Naive thymus-derived CD8-positive, alpha-beta T cell (primary cell): ENCODE results near the gene MACROD2. TPM values are rescaled to one million over a fixed set of nuclear protein-coding genes. Genes with fewer than 3 reads are reported as not detected.

Experiments
- ATAC-seq, 2 donors: fragments of 150-1000 bp; cut with Tn5 transposase in 1 of 2; sonication (Bioruptor Pico), chemical (Tn5 transposase) in 1 of 2; 1 replicate in 1 of 2; 2 replicates in 1 of 2; pipeline ENCODE4 v1.10.0; 2021; ENCODE audit warnings: mild to moderate bottlenecking in 2 of 2, moderate library complexity in 2 of 2
- POLR2A ChIA-PET: fragments of 350-600 bp; sonication (Branson Sonifier 250); formaldehyde crosslinking; loops from one replicate; lab custom pipeline; 2021; ENCODE audit warnings: antibody characterized with exemption; lab: Charles Lee
- DNase-seq, 10 donors: peaks; one replicate each; pipeline versions ENCODE4 v3.0.0 to v3.0.0-alpha.2; 2020 to 2022
- H3K27ac Mint-ChIP-seq, 10 donors: one replicate each; pipeline ENCODE4 v1.8.0; 2020 to 2022; ENCODE audit warnings: mild to moderate bottlenecking in 10 of 10, mixed read lengths in 10 of 10, moderate library complexity in 4 of 10, inconsistent platforms in 1 of 10
- H3K27me3 Mint-ChIP-seq, 5 donors: one replicate each; pipeline ENCODE4 v1.8.0; 2021 to 2022; ENCODE audit warnings: mixed read lengths in 5 of 5
- H3K36me3 Mint-ChIP-seq, 3 donors: one replicate each; pipeline ENCODE4 v1.8.0; 2020 to 2022; ENCODE audit warnings: mixed read lengths in 3 of 3, mild to moderate bottlenecking in 2 of 3, inconsistent platforms in 1 of 3
- H3K4me1 Mint-ChIP-seq, 4 donors: one replicate each; pipeline ENCODE4 v1.8.0; 2021 to 2022; ENCODE audit warnings: mixed read lengths in 4 of 4
- H3K4me3 Mint-ChIP-seq, 10 donors: one replicate each; pipeline ENCODE4 v1.8.0; 2020 to 2022; ENCODE audit warnings: mild to moderate bottlenecking in 10 of 10, mixed read lengths in 10 of 10, moderate library complexity in 6 of 10, inconsistent platforms in 1 of 10
- H3K9me3 Mint-ChIP-seq, 9 donors: one replicate each; pipeline ENCODE4 v1.8.0; 2020 to 2022; ENCODE audit warnings: mixed read lengths in 9 of 9, mild to moderate bottlenecking in 3 of 9, inconsistent platforms in 1 of 9, moderate library complexity in 1 of 9
- polyA plus RNA-seq, 3 donors: library from polyadenylated mRNA; unstranded; fragments of 300-500 nt; fragmentation: Illumina TruSeq; gene quantifications; one replicate each; pipeline ENCODE4 v1.2.3, GENCODE V29; 2021
- total RNA-seq, 8 experiments: library from RNA in 2 of 8; stranded (reverse) in 2 of 8; gene quantifications; one replicate each; pipeline ENCODE4 v1.2.3 and lab custom pipeline; 2021 to 2026

Gene MACROD2
- total and polyA plus RNA-seq, 5 experiments from 2014 or later = 0.18 to 1.1 (median 0.60) TPM; not detected in 2

DNA sequence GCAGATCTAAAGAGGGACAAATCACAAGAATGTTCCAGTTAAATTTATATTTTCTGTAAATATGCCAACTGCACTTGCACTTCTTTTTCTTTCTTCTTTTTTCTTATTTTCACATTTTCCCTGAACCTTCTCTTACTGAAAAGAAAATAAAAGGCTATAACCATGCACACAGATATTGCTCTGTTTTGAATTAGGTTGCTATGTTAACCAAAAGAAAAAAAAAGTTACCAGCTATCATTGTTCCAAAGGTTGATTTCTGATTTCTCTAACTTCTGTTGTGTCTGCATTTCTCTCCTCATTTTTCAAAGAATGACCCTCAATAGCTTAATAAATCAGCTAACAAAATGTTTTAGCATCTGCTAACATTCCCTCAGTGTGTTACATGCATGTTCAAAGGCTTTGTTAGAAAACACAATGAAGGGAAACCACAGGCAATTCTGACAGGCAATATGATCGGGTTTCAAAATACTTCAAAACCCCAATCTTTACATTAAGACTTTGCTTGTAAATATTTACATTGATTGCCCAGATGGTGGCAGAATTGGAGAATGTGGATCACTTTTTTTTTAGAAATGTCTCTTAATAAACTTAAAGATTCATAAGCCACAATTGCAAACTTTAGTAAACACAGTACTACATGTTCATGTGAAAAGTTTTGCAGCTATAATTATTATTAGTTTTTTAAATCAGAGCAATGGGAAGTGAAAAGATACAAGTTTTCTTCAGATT lies 1270.4 kb downstream of the MACROD2 start:
- Mint-ChIP-seq H3K27ac (no peak overlapping the region), H3K4me1 (peaks cover 0 to 4% (median 0%) of the 10 kb centered on the region in 4 donors), H3K4me3 (no peak overlapping the region), H3K36me3 (peaks cover 0 to 4% (median 0%) of the 10 kb centered on the region in 3 donors), H3K9me3 (peaks cover 0 to 15% (median 2%) of the 10 kb centered on the region in 9 donors), H3K27me3 (peaks cover 0 to 7% (median 0%) of the 10 kb centered on the region in 5 donors)
- DNase-seq = no peak
- POLR2A ChIA-PET = no interaction called here
- no peak for ATAC-seq

GRCh38 chr20:15267935-15268334 lies 1272.6 kb downstream of the MACROD2 start:
- POLR2A ChIA-PET = no interaction called here
- peaks cover 0 to 4% (median 0%) of the 10 kb centered on the region in 4 donors for H3K4me1 Mint-ChIP-seq
- no peak overlapping the region for H3K4me3 Mint-ChIP-seq
- peaks cover 0 to 7% (median 0%) of the 10 kb centered on the region in 5 donors for H3K27me3 Mint-ChIP-seq
- no peak overlapping the region for H3K27ac Mint-ChIP-seq
- peaks cover 0 to 13% (median 5%) of the 10 kb centered on the region in 9 donors for H3K9me3 Mint-ChIP-seq
- peaks cover 0 to 4% (median 0%) of the 10 kb centered on the region in 3 donors for H3K36me3 Mint-ChIP-seq
- ATAC-seq (no peak), DNase-seq (no peak)

- Mint-ChIP-seq H3K4me3 (no peak overlapping the region), H3K4me1 (no peaks in the 10 kb centered on the region), H3K27ac (peak overlapping the region in 1 of 10 donors; percentile 25), H3K9me3 (peaks cover 0 to 23% (median 8%) of the 10 kb centered on the region in 9 donors), H3K27me3 (no peaks in the 10 kb centered on the region), H3K36me3 (peaks cover 0 to 5% (median 0%) of the 10 kb centered on the region in 3 donors)
- ATAC-seq (no peak), DNase-seq (no peak)
- POLR2A ChIA-PET = no interaction called here
Measured at GRCh38 chr20:15278041-15278440, 1282.7 kb downstream of the MACROD2 start.

DNA sequence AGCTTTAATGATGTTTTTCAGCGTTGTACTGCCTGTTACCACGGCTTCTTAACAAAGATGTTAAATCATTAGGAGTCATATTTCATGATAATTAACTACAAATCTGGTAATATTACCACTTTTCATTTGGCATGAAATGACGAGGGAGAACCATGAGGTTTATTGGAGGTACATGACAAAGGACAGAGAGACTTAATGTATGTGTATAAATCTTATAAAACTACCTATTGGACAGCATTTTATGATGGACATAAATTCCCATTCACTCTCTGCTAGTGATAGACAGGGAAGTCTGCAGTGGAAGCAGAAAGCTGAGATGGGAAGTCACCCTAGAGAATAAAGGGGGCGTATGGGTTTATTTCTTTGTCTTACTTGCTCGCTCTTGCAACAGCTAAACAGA lies 1292.0 kb downstream of the MACROD2 start:
- POLR2A ChIA-PET = no interaction called here
- DNase-seq (no peak), ATAC-seq (no peak)
- Mint-ChIP-seq H3K4me1 (no peaks in the 10 kb centered on the region), H3K9me3 (peaks cover 0 to 11% (median 5%) of the 10 kb centered on the region in 9 donors), H3K27me3 (no peaks in the 10 kb centered on the region), H3K4me3 (no peak overlapping the region), H3K27ac (no peak overlapping the region), H3K36me3 (peaks cover 0 to 4% (median 0%) of the 10 kb centered on the region in 3 donors)

- POLR2A ChIA-PET = no interaction called here
- Mint-ChIP-seq H3K9me3 (peaks cover 0 to 10% (median 0%) of the 10 kb centered on the region in 9 donors), H3K4me3 (no peak overlapping the region), H3K27me3 (no peaks in the 10 kb centered on the region), H3K36me3 (no peaks in the 10 kb centered on the region), H3K4me1 (no peaks in the 10 kb centered on the region), H3K27ac (no peak overlapping the region)
- no peak for ATAC-seq
- no peak for DNase-seq
Measured at GRCh38 chr20:15288106-15288505, 1292.8 kb downstream of the MACROD2 start.

GRCh38 chr20:15289337-15289736 lies 1294.0 kb downstream of the MACROD2 start:
- no peaks in the 10 kb centered on the region for H3K36me3 Mint-ChIP-seq
- POLR2A ChIA-PET = no interaction called here

DNA sequence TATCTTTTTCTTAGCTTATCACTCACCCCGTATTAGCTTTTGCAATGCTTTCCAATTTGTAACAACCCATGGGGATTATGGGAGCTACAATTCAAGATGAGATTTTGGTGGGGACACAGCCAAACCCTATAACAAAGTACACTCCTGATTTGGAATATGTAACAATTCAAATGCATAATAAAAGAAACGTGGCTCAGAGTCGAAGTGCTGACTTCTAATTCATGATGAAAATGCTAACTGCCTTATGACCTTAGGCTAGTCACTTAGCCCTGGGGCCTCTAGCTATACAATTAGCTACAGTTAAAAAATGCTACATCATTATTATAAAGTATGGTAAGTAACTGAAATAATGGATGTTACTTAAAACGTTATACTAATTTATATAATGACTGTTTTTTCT lies 1297.1 kb downstream of the MACROD2 start:
- H3K27ac Mint-ChIP-seq = no peak overlapping the region
- DNase-seq (no peak), ATAC-seq (no peak)
- H3K4me1 Mint-ChIP-seq = no peaks in the 10 kb centered on the region
- no peaks in the 10 kb centered on the region for H3K27me3 Mint-ChIP-seq
- H3K36me3 Mint-ChIP-seq = no peaks in the 10 kb centered on the region
- POLR2A ChIA-PET = no interaction called here
- no peak overlapping the region for H3K4me3 Mint-ChIP-seq
- peaks cover 0 to 10% (median 0%) of the 10 kb centered on the region in 9 donors for H3K9me3 Mint-ChIP-seq

More at GRCh38 chr20:15289337-15289736, 1294.0 kb downstream of the MACROD2 start:
- Mint-ChIP-seq H3K4me1 (no peaks in the 10 kb centered on the region), H3K27me3 (no peaks in the 10 kb centered on the region), H3K4me3 (no peak overlapping the region), H3K27ac (no peak overlapping the region), H3K9me3 (peaks cover 0 to 10% (median 0%) of the 10 kb centered on the region in 9 donors)
- no peak for ATAC-seq
- DNase-seq = no peak

- POLR2A ChIA-PET = no interaction called here
- H3K4me3 Mint-ChIP-seq = no peak overlapping the region
- no peaks in the 10 kb centered on the region for H3K27me3 Mint-ChIP-seq
- H3K36me3 Mint-ChIP-seq = no peaks in the 10 kb centered on the region
- DNase-seq (no peak), ATAC-seq (no peak)
- no peak overlapping the region for H3K27ac Mint-ChIP-seq
- H3K4me1 Mint-ChIP-seq = no peaks in the 10 kb centered on the region
- peaks cover 0 to 11% (median 0%) of the 10 kb centered on the region in 9 donors for H3K9me3 Mint-ChIP-seq
Measured at GRCh38 chr20:15296422-15296821, 1301.1 kb downstream of the MACROD2 start.

GRCh38 chr20:15297059-15297875 lies 1302.0 kb downstream of the MACROD2 start:
- ATAC-seq = no peak
- H3K4me3 Mint-ChIP-seq = no peak overlapping the region
- H3K4me1 Mint-ChIP-seq = no peaks in the 10 kb centered on the region
- H3K36me3 Mint-ChIP-seq = no peaks in the 10 kb centered on the region
- POLR2A ChIA-PET = no interaction called here
- no peak overlapping the region for H3K27ac Mint-ChIP-seq
- DNase-seq = no peak
- H3K9me3 Mint-ChIP-seq = peaks cover 0 to 15% (median 4%) of the 10 kb centered on the region in 9 donors
- peaks cover 0 to 4% (median 0%) of the 10 kb centered on the region in 5 donors for H3K27me3 Mint-ChIP-seq

DNA sequence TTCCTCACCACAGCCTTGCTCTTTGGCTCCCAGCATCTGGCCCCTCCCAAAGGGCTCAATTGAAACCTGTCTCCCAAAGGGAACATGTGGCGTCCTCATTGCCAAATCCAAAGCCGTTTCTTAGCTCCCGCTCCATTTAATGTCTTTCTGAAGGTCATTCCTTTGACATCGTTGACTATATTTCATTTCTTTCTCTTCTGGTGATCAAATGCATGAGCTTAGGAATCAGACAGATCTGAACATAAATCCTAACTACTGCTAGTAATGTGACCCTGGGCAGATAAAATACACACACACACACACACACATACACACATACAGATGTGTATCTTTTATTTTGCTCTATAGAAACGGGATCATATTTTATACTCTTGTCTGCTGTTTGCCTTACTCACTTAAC lies 1306.8 kb downstream of the MACROD2 start:
- ATAC-seq (no peak), DNase-seq (no peak)
- POLR2A ChIA-PET = no interaction called here
- no peaks in the 10 kb centered on the region for H3K36me3 Mint-ChIP-seq
- H3K9me3 Mint-ChIP-seq = peaks cover 0 to 25% (median 8%) of the 10 kb centered on the region in 9 donors
- H3K27ac Mint-ChIP-seq = no peak overlapping the region
- H3K4me1 Mint-ChIP-seq = no peaks in the 10 kb centered on the region
- peaks cover 0 to 4% (median 0%) of the 10 kb centered on the region in 5 donors for H3K27me3 Mint-ChIP-seq
- no peak overlapping the region for H3K4me3 Mint-ChIP-seq

- Mint-ChIP-seq H3K27ac (no peak overlapping the region), H3K4me3 (no peak overlapping the region), H3K27me3 (peaks cover 0 to 1% (median 0%) of the 10 kb centered on the region in 5 donors), H3K36me3 (peaks cover 0 to 5% (median 0%) of the 10 kb centered on the region in 3 donors), H3K4me1 (no peaks in the 10 kb centered on the region), H3K9me3 (peaks cover 0 to 13% (median 2%) of the 10 kb centered on the region in 9 donors)
- DNase-seq = no peak
- ATAC-seq = no peak
- POLR2A ChIA-PET = no interaction called here
Measured at GRCh38 chr20:15310361-15310760, 1315.0 kb downstream of the MACROD2 start.

DNA sequence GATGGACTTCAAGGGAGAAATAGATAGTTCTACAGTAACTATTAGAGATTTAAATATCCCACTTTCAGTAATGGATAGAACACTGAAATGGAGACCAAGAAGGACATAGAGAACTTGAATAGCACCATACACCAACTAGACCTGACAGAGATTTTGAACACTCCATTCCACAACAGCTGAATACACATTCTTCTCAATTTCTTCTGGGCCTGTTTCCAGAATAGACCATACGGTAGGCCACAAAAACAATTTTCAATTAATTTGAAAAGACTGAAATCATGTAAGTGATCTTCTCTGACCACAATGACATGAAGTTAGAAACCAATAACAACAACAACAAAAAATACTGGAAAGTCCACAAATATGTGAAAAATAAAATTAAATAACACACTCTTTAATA lies 1321.2 kb downstream of the MACROD2 start:
- DNase-seq (no peak), ATAC-seq (no peak)
- Mint-ChIP-seq H3K4me3 (no peak overlapping the region), H3K4me1 (peaks cover 0 to 12% (median 0%) of the 10 kb centered on the region in 4 donors), H3K27me3 (no peaks in the 10 kb centered on the region), H3K36me3 (peaks cover 0 to 5% (median 0%) of the 10 kb centered on the region in 3 donors), H3K9me3 (peaks cover 0 to 24% (median 0%) of the 10 kb centered on the region in 9 donors), H3K27ac (no peak overlapping the region)
- POLR2A ChIA-PET = no interaction called here
